Activated naive CD8-positive, alpha-beta T cell (primary cell): ENCODE results near the gene APOBEC3G.
"Not testable (repeated sequence)": the region's sequence is repeated elsewhere in the genome, so short reads cannot be mapped to it uniquely, and the experiment has no call there.

Experiments
- H3K27ac Mint-ChIP-seq: one replicate; pipeline ENCODE4 v1.8.0; 2021; ENCODE audit warnings: mixed read lengths
- H3K27me3 Mint-ChIP-seq: one replicate; pipeline ENCODE4 v1.8.0; 2021; ENCODE audit warnings: mixed read lengths
- H3K36me3 Mint-ChIP-seq: one replicate; pipeline ENCODE4 v1.8.0; 2021; ENCODE audit warnings: mixed read lengths
- H3K4me1 Mint-ChIP-seq: one replicate; pipeline ENCODE4 v1.8.0; 2021; ENCODE audit warnings: low read depth, mixed read lengths
- H3K4me3 Mint-ChIP-seq: one replicate; pipeline ENCODE4 v1.8.0; 2021; ENCODE audit warnings: mild to moderate bottlenecking, mixed read lengths
- H3K9me3 Mint-ChIP-seq: one replicate; pipeline ENCODE4 v1.8.0; 2021; ENCODE audit warnings: low read depth, mixed read lengths

Gene APOBEC3G

DNA sequence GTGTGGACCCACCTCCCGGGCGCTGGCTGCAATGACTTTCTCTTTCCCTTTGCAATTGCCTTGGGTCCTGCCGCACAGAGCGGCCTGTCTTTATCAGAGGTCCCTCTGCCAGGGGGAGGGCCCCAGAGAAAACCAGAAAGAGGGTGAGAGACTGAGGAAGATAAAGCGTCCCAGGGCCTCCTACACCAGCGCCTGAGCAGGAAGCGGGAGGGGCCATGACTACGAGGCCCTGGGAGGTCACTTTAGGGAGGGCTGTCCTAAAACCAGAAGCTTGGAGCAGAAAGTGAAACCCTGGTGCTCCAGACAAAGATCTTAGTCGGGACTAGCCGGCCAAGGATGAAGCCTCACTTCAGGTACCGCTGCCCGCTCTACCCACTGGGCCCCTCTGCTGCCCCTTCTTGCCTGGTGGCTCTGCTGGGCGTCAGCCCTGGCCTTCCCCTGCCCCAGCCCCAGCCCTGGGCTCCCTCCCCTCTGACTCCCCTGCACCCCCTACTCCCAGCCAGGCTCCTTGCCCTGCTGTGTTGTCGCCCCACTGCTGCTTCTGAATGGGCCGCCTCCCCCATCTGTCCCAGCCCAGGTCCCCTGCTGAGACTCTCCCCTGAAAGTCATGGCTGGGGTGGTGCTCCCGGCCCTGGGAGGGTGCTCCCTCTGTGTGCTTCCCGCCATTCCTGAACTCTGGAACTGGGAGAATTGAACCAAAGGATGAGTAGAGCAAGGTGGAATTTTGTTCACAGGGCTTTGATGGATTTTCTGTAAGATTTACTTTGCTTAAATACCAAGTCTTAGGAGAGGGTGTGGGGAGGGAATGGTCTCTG, at the start of gene APOBEC3G:
Gene APOBEC3G (plus strand): TSS at position 250 of the 815 bp plus-strand sequence. CDS start 87 bp downstream, at position 337.
- H3K36me3 Mint-ChIP-seq, H3K9me3 Mint-ChIP-seq, H3K27me3 Mint-ChIP-seq: not testable (repeated sequence)
- Mint-ChIP-seq H3K4me3 (peak within 1 kb of the TSS; percentile 90), H3K4me1 (peaks cover 43% of the 10 kb centered on the region), H3K27ac (peak within 1 kb of the TSS; percentile 89)

DNA sequence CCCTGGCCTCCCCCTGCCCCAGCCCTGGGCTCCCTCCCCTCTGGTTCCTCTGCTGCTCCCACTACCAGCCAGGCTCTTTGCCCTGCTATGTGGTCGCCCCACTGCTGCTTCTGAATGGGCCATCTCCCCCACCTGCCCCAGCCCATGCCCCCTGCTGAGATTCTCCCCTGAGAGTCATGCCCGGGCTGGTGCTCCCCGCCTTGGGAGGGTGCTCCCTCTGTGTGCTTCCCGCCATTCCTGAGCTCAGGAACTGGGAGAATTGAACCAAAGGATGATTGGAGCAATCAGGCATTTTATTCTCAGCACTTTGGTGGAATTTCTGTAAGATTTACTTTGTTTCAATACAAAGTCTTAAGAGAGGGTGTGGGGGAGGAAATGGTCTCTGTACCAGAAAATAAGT, 49.4 kb upstream of the APOBEC3G start:
- Mint-ChIP-seq H3K4me3 (peak overlapping the region; percentile 61), H3K27me3 (no peaks in the 10 kb centered on the region), H3K4me1 (peaks cover 40% of the 10 kb centered on the region), H3K27ac (peak overlapping the region; percentile 87), H3K9me3 (no peaks in the 10 kb centered on the region), H3K36me3 (peaks cover 3% of the 10 kb centered on the region)

DNA sequence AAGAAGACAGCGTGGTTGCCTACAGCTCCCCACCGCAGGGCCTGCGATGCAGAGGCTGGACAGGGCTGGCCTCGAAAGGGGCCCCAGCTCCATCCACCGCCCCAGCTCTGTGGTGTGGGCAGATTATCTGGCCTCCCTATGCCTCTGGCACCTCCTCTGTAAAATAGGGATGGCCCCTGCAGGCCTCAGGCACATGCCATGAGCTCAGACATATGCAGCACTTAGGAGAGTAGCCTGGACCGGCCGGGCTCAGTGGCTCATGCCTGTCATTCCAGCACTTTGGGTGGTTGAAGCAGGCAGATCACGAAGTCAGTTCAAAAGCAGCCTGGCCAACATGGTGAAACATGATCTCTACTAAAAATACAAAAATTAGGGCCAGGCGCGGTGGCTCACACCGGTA, 48.8 kb upstream of the APOBEC3G start:
- H3K27me3 Mint-ChIP-seq = no peaks in the 10 kb centered on the region
- no peaks in the 10 kb centered on the region for H3K9me3 Mint-ChIP-seq
- H3K4me3 Mint-ChIP-seq = no peak overlapping the region
- peaks cover 39% of the 10 kb centered on the region for H3K4me1 Mint-ChIP-seq
- H3K27ac Mint-ChIP-seq = peak overlapping the region; percentile 87
- H3K36me3 Mint-ChIP-seq = peaks cover 3% of the 10 kb centered on the region

DNA sequence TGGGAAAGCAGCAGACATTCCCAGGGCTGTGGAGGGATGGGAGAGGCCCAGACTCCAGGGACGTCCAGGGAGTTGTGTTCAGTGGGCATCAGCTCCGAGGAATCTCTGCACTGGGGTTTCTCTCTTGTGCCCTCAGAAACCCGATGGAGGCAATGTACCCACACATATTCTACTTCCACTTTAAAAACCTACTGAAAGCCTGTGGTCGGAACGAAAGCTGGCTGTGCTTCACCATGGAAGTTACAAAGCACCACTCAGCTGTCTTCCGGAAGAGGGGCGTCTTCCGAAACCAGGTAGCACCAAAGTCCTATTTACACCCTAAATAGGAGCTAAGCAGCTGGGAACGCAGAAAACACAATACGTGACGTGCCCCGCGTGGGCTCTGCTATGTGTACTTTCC, 47.8 kb upstream of the APOBEC3G start:
- Mint-ChIP-seq H3K27ac (no peak overlapping the region), H3K4me3 (no peak overlapping the region)

DNA sequence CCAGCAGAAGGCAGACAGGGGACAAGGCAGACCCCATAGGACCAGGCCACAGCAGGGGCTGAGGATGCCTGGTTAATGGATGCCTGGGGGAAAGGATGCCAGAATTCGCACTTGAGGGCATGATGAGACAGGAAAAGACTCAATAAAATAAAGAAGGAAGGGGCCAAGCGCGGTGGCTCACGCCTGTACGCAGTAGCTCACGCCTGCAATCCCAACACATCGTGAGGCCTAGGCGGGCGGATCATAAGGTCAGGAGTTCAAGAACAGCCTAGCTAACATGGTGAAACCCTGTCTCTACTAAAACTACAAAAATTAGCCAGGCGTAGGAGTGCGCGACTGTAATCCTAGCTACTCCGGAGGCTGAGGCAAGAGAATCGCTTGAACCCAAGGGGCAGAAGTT, 46.4 kb upstream of the APOBEC3G start:
- Mint-ChIP-seq H3K9me3 (no peaks in the 10 kb centered on the region), H3K4me3 (no peak overlapping the region), H3K27ac (no peak overlapping the region), H3K27me3 (no peaks in the 10 kb centered on the region), H3K36me3 (no peaks in the 10 kb centered on the region), H3K4me1 (peaks cover 18% of the 10 kb centered on the region)

More for the DNA sequence above, 47.8 kb upstream of the APOBEC3G start:
- H3K27me3 Mint-ChIP-seq = no peaks in the 10 kb centered on the region
- H3K36me3 Mint-ChIP-seq = peaks cover under 1% of the 10 kb centered on the region
- peaks cover 32% of the 10 kb centered on the region for H3K4me1 Mint-ChIP-seq
- no peaks in the 10 kb centered on the region for H3K9me3 Mint-ChIP-seq

DNA sequence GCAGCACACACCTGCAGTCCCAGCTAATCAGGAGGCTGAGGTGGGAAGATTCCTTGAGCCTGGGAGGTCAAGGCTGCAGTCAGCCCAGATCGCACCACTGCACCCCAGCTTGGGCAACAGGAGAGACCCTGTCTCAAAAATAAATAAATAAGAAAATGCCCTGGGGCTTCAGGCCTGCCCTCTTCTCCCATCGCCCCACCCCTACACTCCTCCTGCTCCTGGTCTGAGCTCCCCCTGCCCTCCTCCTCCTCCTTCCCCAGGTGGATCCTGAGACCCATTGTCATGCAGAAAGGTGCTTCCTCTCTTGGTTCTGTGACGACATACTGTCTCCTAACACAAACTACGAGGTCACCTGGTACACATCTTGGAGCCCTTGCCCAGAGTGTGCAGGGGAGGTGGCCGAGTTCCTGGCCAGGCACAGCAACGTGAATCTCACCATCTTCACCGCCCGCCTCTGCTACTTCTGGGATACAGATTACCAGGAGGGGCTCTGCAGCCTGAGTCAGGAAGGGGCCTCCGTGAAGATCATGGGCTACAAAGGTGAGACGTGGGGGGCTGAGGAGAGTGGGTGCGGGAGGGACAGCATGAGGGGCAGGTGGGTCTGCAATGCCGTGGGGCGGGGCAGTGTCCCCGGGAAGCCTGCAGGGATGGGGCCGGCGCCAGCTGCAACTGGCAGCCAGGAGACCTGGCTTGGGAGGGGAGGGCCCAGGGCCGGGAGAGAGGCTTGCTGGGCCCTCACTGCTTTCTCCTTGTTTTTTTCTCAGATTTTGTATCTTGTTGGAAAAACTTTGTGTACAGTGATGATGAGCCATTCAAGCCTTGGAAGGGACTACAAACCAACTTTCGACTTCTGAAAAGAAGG, 45.4 kb upstream of the APOBEC3G start:
- H3K4me1 Mint-ChIP-seq = peaks cover 15% of the 10 kb centered on the region
- H3K9me3 Mint-ChIP-seq, H3K27me3 Mint-ChIP-seq, H3K27ac Mint-ChIP-seq, H3K36me3 Mint-ChIP-seq, H3K4me3 Mint-ChIP-seq: not testable (repeated sequence)

DNA sequence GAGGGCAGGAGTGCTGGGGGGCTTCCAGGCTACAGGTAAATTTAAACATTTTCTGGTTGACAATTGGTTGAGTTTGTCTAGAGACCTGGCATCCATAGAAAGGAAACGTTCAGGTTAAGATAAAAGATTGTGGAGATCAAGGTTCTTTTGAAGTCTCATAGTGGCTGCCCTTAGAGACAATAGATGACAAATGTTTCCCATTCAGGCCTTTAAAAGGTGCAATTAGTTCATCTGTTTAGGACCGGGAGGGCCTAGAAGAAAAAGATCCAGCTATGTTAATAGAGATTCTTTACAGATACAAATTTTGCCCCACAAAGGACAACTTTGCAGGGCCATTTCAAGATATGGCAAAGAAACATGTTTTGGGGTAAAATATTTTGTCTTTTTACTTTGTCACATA, 40.0 kb upstream of the APOBEC3G start:
- peak overlapping the region; percentile 80 for H3K27ac Mint-ChIP-seq
- H3K4me1 Mint-ChIP-seq = peaks cover 34% of the 10 kb centered on the region
- H3K4me3 Mint-ChIP-seq, H3K27me3 Mint-ChIP-seq, H3K9me3 Mint-ChIP-seq, H3K36me3 Mint-ChIP-seq: not testable (repeated sequence)

DNA sequence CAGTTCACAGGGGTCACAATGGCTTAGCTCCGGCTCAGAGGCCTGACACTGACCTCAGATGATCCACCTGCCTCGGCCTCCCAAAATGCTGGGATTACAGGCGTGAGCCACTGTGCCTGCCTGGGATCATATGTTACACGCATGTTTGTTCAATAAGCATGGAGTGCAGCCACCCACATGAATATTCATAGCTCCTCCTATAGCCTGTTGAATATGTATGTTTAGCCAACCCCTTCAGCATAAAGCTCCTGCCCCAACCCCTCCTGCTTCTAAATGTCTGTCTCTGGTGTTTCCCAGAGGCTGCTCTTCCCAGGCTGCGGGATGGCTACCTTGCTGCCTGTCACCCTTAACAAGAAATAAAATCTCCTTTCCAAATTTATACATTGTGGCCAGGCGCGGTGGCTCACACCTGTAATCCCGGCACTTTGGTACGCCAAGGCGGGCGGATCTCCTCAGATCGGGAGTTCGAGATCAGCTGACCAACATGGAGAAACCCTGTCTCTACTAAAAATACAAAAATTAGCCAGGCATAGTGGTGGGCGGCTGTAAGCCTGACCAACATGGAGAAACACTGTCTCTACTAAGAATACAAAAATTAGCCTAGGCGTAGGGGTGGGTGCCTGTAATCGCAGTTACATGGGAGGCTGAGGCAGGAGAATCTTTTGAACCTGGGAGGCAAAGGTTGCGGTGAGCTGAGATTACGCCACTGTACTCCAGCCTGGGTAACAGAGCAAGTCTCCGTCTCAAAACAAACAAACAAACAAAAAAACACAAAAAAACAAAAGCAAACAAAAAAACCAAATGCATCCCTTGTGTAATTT, 37.6 kb upstream of the APOBEC3G start:
- peak overlapping the region; percentile 84 for H3K27ac Mint-ChIP-seq
- peaks cover 37% of the 10 kb centered on the region for H3K4me1 Mint-ChIP-seq
- H3K36me3 Mint-ChIP-seq = no peaks in the 10 kb centered on the region
- H3K4me3 Mint-ChIP-seq = peak overlapping the region; percentile 70
- no peaks in the 10 kb centered on the region for H3K27me3 Mint-ChIP-seq
- no peaks in the 10 kb centered on the region for H3K9me3 Mint-ChIP-seq

DNA sequence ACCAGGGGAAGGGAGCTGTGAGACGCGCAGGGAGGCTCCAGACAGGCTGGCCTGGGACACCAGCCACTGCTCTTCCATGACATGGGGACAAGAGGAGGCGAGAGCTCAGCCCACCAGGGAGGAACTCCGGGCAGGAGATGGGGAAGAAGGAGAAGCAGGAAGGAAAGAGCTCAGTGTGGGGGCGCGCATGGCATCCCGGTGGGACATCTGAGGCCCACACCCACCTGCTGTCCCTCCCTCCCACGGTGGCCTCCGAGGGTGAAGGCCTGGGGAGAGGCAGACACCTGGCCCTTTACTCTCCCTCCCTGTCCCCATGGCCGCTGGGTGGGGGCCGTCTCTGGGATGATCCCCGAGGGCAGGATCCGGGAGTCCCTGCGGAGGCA, 36.9 kb upstream of the APOBEC3G start:
- peak overlapping the region; percentile 70 for H3K4me3 Mint-ChIP-seq
- H3K9me3 Mint-ChIP-seq, H3K27me3 Mint-ChIP-seq, H3K36me3 Mint-ChIP-seq: not testable (repeated sequence)
- peaks cover 40% of the 10 kb centered on the region for H3K4me1 Mint-ChIP-seq
- peak overlapping the region; percentile 84 for H3K27ac Mint-ChIP-seq

DNA sequence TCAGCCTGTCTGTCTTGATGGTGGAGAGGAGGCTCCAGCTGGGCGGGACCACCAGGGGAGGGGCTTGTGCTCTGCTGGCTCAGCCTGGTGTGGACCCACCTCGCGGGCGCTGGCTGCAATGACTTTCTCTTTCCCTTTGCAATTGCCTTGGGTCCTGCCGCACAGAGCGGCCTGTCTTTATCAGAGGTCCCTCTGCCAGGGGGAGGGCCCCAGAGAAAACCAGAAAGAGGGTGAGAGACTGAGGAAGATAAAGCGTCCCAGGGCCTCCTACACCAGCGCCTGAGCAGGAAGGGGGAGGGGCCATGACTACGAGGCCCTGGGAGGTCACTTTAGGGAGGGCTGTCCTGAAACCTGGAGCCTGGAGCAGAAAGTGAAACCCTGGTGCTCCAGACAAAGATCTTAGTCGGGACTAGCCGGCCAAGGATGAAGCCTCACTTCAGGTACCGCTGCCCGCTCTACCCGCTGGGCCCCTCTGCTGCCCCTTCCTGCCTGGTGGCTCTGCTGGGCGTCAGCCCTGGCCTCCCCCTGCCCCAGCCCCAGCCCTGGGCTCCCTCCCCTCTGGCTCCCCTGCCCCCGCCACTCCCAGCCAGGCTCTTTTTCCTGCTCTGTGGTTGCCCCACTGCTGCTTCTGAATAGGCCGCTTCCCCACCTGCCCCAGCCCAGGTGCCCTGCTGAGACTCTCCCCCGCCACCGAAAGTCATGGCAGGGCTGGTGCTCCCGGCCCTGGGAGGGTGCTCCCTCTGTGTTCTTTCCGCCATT, 36.4 kb upstream of the APOBEC3G start, which contains the start of gene APOBEC3F:
Gene APOBEC3F (plus strand): TSS at position 327 of the 759 bp plus-strand sequence. CDS start 97 bp downstream, at position 424.
- H3K36me3 Mint-ChIP-seq, H3K9me3 Mint-ChIP-seq, H3K27me3 Mint-ChIP-seq: not testable (repeated sequence)
- H3K4me1 Mint-ChIP-seq = peaks cover 40% of the 10 kb centered on the region
- peak within 1 kb of the TSS; percentile 91 for H3K27ac Mint-ChIP-seq
- H3K4me3 Mint-ChIP-seq = peak within 1 kb of the TSS; percentile 89

DNA sequence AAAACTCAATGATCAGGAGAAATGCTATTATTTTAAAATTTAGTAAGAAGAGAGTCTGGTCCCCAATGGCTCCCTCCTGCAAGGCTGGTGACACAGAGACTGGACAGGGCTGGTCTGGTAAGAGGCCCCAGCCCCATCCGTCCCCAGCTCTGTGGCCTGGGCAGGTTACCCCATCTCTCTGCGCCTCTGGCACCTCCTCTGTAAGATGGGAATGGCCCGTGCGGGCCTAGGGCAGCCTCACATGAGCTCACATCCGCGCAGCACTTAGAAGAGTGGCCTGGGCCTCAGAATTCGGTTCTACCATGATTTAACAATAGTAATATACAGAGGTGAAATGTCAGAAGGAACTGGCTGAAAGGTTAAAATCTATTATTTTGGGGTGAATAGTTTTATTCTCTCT, 35.2 kb upstream of the APOBEC3G start:
- peak overlapping the region; percentile 89 for H3K4me3 Mint-ChIP-seq
- H3K4me1 Mint-ChIP-seq = peaks cover 35% of the 10 kb centered on the region
- no peaks in the 10 kb centered on the region for H3K9me3 Mint-ChIP-seq
- H3K27ac Mint-ChIP-seq = peak overlapping the region; percentile 91
- no peaks in the 10 kb centered on the region for H3K36me3 Mint-ChIP-seq
- H3K27me3 Mint-ChIP-seq = no peaks in the 10 kb centered on the region

DNA sequence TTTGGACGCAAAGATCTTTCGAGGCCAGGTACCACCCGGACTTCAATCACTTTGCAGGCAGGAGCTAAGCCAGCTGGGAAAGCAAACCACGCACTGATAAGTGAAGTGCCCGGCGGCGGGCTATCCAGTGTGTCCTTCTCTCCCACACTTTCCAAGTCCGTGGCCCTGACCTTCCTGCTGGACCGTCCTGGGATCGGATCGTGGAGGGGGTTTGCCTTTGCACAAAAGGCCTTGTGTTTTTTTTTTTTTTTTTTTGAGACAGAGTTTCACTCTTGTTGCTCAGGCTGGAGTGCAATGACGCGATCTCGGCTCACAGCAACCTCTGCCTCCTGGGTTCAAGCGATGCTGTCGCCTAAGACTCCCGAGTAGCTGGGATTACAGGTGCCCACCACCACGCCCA, 34.0 kb upstream of the APOBEC3G start:
- H3K27me3 Mint-ChIP-seq, H3K4me3 Mint-ChIP-seq, H3K36me3 Mint-ChIP-seq, H3K27ac Mint-ChIP-seq, H3K9me3 Mint-ChIP-seq: not testable (repeated sequence)
- peaks cover 30% of the 10 kb centered on the region for H3K4me1 Mint-ChIP-seq

DNA sequence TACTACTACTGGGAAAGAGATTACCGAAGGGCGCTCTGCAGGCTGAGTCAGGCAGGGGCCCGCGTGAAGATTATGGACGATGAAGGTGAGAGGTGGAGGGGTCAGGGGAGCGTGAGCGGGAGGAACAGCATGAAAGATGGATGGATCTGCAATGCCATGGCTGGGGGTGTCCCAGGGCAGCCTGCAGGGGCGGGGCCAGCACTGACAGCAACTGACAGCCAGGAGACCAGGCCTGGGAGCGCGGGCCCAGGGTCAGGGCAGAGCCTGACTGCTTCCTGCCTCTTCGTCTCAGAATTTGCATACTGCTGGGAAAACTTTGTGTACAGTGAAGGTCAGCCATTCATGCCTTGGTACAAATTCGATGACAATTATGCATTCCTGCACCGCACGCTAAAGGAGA, 31.9 kb upstream of the APOBEC3G start:
- H3K36me3 Mint-ChIP-seq, H3K27me3 Mint-ChIP-seq, H3K9me3 Mint-ChIP-seq, H3K4me3 Mint-ChIP-seq: not testable (repeated sequence)
- peaks cover 18% of the 10 kb centered on the region for H3K4me1 Mint-ChIP-seq
- peak overlapping the region; percentile 34 for H3K27ac Mint-ChIP-seq

DNA sequence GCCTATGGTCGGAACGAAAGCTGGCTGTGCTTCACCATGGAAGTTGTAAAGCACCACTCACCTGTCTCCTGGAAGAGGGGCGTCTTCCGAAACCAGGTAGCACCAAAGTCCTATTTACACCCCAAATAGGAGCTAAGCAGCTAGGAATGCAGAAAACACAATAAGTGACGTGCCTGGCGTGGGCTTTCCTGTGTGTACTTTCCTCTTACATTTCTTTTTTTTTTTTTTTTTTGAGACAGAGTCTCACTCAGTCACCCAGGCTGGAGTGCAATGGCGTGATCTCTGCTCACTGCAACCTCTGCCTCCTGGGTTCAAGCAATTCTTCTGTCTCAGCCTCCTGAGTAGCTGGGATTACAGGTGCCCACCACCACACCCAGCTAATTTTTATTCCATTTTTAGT, 27.6 kb upstream of the APOBEC3G start:
- H3K27me3 Mint-ChIP-seq, H3K4me1 Mint-ChIP-seq, H3K4me3 Mint-ChIP-seq, H3K36me3 Mint-ChIP-seq, H3K27ac Mint-ChIP-seq, H3K9me3 Mint-ChIP-seq: not testable (repeated sequence)
